Activated effector memory CD4-positive, alpha-beta T cell treated with Interleukin-2 at 50 U/mL for 16 hours (primary cell): Measurements from ENCODE around the gene ASCC1.

Experiments used
- DNase-seq: peaks from one replicate; pipeline ENCODE4 v3.0.0-alpha.2; 2020

The ASCC1 gene

DNA sequence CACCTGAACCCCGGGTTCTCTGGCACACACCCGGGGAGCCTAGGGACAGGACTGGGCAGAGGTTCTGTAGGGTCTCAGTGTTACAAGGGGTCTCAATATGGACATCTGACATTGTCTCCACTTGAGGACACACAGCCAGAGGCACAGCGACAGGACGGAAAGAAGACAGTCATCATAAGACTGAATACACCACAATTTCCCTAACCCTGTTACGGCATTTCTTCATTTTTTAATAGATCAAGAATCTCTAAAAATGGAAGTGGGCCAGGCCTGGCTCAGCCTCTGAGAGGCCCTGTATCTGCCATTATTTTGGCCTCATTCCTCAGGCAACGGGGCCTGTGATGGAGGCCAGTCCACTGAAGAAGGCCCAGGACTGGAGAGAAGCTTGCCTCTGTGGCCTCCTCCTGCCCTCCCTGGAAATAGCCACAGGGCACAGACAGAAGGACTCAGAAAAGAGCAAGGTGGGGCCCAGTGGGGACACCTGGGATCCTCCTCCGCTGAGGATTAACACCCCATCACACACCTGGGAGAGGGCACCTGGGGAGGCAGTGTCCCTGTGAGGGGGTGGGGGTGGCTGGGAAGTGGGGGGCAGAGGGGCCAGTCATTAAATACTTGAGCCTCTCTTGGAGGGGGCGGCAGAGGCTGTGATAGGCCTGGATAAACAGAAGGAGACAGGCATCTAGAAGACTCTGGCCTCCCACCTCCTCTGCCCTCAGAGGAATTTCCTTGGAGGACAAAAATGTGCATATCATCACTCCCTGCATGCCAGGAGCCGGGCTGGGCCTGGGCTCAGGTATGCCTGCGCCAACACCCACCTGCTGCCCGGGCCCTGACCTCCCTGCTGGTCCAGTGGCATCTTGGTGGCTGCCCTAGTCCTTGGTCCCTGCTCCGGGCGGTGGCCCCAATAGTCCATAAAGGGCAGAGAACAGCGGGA, 135.8 kb downstream of the ASCC1 start:
- no peak for DNase-seq

DNA sequence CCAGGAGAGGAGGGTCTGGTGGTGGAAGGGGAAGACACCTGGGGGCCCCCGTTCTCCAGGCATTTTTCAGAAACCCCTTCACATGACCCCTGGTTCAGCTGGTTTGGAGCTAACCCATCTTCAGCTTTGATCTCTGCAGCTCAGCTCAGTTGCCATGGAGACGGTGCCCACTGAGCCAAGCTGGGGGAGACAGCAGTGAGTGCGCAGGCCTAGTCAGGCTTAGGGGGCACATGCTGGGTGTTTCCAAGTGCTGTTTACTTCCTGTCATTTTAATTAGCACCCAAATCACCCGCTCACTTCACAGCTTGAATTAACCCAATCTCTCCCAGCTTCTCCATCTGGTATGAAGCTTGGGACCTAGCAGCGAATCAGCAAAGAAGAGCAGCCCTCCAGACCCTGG, 136.7 kb downstream of the ASCC1 start:
- no peak for DNase-seq

DNA sequence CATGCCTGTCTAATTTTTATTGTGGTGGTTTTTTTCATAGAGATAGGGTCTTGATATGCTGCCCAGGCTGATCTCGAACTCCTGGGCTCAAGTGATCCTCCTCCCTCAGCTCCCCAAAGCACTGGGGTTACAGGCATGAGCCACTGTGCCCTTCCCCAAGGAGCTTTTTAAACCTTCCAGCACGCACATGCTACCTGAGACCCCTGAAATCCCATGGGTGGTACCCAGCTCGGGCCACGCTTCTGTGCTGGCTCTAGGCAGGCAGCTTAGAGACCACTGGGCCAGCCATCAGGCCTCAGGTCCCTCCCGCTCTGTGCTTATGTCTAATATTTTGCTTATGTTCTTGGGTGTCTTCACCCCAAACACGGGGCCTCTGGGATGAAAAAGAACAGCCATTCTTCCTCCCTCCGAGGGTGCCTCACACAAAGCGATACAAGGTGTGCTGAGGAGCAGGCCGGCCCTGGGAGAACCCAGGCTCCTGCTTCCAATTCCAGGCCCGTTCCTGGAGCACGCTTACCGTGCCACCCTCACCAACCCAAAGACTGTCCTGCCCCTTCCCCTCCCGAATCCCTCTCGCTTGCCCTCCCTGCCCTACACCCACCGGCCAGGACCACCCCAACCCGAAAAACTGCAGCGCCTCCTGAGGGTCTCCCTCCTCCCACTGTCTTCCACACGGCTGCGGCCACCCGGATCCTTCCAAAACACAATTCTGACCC, 138.6 kb downstream of the ASCC1 start:
- no peak for DNase-seq

DNA sequence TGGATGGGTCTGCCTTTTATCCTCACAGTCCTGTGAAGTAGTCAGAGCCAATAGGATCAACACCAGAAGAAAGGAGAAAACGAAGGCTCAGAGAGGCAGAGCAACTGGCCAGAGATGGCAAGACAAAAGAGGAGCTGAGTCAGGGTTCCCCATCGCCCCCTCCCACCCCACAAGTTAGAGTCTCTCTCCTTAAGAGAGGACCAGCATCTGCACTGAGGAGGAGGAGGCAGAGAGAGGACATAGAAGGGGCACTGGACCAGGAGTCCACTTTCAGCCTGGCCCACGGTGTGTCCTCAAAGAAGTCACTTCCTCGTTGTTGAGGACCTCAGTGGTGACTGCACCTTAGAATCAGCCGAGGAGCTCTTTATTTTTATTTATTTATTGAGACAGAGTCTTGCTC, 139.3 kb downstream of the ASCC1 start:
- no peak for DNase-seq

DNA sequence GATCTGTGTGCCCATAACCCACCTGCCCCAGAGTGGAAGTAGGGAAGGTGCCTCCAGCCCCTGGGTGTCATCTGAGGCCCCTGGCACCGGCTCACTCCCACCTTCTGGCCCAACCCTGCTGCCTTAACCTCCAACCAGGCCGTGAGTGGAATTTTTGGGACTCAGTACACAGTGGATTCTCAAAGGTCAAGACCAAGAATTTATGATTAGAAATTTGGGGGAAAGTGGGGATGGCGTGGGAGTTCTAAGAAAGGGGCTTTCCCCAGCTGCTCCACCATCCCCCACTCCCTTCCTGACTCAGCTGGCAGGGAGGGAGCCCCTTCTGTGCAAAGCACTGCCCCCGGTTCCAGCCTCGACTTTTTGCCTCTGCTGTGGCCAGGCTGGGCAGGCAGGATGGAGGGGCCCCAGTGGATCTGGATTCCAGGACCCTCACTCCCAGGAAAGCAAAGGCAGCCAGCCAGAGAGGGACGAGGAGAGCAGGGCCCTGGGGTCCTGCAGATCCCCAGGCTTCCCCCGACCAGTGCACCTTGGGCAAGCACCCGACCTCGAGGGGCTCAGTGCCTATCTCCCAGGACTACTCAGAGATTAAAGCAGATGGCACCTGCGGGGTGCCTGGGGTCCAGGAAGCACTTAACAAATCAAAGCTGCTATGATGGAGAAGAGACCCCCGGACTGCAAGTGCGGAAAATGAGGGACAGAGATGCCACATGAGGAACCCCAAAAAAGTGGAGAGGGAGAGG, 140.5 kb downstream of the ASCC1 start:
- DNase-seq = no peak

DNA sequence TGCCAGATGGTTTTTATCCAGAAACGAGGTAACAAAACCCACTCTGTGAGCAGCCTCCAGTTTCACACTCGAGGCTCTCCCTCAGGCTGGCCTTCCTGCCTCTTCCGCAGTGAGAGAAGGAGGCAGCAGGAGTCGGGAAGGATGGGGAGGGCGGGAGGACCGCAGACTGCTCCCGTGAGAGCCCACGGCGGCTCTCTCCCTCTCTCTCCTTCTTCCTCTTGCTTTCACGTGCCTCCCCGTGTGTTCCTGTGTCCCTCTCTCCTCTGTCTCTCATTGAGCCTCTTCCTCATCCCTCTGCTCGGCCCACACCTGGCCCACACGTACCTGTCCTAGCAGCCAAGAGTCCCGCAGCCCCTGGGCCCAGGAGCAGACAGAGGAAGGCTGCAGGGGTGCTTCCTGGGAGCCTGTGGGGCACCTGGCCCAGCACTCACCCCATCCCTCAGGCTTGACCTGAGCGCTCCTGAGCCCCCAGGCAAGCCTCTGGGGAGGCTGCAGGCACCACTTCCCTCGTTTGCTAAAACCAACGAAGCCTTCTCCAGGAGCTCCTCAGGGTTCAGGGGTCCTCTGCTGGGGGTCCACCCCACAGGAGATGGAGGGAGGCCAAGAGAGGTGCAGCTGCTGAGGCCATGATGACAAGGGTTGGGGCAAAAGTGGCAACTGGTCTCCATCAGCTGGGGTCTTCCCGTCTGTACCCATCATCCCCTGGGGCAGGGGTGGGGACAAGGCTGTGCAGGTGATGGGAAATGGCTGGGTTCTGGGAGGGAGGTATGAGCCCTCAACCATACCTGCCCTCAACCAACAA, 141.3 kb downstream of the ASCC1 start:
- DNase-seq = no peak

DNA sequence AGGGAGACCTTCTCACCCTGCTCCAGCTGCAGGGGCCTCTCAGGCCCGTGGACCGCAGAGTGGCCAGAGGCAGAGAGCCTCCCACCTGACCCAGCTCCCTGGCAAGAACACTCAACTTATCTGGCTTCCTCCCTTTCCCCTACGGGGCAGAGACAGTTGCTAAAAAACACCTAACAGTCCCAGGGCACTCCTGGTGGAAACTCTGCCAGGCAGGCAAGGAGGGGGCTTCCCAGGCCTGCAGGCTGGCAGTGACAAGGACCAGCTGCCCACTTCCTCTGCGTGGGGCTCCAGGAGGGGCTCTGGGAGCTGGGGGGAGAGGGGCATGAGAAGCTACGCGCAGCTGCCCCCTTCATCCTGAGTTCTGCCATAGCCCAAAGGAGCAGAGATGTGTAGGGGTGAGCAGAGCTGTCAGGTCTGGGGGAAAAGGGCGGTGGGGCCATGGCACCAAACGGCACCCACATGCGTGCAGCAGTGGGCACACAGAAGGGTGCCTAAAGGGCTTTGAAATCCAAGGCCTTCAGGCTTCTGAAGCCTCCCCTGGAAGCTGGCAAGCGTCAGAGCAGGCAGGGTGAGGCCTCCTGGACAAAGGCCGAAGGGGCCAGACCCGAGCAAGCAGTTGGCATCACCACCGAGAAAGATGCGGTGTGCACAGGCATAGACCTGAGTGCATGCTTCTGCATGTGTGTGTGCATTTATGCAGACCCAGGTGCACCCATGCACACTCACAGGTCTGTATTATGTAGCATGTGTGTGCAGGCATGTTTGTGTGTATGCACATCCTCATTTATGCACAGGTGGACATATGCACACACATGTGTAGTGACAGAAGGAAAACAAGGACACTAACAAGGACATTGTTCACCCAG, 142.1 kb downstream of the ASCC1 start:
- no peak for DNase-seq

DNA sequence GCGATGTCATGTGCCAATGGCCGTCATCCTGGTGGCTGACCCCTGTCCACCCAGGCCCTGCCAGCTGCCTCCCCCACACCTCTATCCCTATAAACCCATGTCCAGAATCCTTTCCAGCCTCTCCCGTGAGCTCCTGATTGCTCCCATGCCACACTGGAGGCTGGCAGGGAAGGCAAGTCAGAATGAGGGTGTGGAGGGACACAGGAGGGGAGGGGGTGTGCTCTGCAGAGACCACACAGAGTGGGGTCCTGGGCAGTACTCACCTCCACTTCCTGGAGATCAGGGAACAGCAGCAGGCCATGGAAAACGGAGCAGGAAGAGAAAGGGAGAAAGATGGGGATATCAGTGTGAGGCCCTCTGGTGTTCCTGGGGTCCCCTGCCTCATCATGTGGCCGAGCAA, 143.4 kb downstream of the ASCC1 start:
- DNase-seq = no peak

DNA sequence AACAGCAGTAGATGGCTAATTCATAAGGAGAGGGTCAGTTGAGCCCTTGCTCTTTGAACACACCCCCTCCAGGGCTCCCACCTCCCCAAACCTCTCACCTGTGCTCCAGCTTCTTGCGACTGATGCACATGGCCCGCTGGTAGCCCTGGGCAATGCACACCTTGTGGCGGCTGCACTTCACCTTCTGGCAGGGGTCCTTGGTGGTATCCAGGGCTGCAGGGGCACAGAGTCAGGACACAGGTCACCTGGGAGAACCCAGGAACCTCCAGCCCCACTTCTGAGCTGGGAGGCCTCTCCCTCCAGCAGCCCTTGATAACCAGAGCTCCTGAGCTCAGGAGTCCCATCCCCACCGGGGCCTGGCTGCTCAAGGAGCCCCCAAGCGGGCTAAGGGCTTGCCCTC, 144.0 kb downstream of the ASCC1 start:
- no peak for DNase-seq

DNA sequence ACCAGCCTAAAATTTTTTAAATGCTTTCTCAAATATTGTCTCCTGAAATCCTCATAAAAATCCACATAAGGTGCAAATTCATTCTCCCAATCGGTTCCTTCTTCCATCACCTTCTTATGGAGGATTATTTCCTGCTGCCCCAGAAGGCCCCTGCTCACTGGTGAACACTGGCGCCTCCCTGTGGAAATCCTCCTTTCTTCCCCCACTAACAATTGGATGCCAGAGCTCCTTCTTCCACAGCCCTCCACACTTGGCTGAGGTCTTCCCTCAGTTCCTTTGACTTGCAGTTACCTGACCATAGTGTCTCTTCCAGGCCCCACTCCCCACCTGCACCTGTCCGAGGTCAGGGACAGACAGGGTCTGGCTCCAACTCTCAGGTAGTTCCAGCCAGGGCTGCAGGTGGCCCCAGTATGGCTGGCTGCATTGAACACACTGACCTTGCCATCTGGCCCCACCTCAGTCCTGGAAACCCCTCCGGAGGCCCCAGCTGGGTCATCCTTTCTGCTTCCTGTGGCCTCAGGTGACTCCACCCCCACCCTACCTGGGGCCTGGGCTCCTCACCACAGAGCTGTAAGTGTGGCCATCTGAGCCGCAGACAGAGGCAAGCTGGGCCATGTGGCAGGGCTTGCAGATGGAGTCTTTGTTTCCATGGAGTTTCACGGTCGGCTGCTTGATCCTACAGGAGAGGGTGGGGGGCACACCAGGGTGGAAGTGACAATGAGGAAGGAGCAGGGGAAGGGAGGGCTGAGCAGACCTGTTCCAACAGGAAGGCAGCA, 146.1 kb downstream of the ASCC1 start:
- DNase-seq = no peak

DNA sequence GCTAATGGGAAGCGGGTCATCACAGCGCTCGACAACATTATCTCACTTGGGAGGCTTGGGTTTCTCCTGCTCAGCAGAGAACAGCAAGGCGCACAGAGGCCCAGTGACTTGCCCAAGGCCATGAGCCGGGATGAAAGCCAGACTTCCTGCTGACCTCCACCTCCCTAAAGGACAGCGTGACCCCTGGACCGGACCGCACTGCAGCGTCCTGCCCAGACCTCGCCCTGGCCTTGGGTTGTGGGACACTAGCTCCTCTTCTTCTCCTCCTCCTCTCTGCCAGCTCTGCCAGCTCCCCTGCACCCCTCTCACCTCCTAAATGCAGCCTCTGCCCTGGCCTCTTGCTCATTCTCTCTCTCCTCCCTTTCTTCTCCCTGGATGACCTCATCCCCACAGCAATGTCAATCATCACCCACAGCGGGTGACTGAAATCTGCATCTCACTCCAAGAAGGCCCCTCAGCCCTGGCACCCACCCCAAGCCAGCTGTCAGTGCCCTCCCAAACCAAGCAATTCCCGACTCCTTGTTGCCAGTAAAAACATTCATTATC, 147.1 kb downstream of the ASCC1 start:
- no peak for DNase-seq

DNA sequence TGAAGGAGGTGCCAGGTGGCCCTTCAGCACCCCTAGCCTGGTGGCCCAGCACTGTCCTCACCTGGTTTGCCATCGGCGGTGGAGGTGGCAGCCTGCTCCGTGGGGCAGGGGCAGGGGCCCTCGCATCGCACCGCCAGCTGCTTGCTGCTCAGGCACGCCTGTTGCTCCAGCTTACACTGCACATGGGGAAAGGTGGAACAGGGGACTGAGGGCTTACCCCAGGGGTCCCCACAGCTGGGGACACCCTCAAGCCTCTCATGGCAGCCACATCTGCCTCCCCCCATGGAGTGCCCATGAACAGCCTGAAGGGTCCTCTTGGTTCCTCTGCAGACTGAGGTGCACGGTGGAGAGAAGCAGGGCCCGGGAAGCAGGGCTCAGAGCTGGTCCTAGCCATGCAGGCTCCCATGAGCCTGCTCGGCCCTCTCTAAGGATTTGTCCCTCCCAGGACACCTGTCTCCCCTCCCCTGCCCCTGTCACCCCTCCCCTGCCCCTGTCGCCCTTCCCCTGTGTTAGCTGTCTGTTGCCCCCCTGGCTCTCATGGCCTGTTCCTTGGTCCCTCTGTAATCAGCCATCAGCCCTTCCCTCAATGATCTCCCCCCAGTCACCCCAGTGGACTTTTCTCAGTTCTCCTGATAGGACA, 147.8 kb downstream of the ASCC1 start:
- no peak for DNase-seq

DNA sequence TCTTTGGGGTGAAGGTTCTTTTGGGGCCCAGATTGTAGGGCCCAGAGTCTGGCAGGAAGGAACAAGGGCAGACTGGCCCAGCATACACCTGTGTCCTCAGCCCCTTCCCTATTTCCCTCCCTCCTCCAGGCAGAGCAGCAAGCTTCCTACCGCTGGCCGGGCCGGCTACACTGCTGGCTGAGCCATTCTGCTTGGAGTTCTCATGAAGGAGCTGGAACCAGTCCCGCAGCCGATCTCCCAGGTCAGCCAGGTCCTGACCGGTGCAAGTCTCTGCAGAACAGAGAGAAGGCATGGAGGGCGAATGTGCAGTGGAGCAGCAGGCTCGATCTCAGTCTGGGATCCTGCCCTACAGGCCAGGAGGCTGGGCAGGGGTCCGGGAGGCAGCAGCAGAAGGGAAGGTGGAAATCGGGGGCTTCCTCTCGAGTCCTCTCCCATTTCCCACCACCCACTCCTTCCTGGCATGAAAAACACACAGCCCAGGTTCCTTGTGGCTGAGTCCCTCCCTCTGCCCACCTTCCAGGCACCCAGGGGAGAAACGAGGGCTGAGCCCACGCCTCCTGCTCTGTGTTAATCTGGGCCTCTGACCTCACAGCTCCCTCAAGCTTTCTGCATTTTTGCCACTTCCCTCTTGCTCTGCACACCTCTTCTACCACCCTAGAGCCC, 148.5 kb downstream of the ASCC1 start:
- DNase-seq = no peak

DNA sequence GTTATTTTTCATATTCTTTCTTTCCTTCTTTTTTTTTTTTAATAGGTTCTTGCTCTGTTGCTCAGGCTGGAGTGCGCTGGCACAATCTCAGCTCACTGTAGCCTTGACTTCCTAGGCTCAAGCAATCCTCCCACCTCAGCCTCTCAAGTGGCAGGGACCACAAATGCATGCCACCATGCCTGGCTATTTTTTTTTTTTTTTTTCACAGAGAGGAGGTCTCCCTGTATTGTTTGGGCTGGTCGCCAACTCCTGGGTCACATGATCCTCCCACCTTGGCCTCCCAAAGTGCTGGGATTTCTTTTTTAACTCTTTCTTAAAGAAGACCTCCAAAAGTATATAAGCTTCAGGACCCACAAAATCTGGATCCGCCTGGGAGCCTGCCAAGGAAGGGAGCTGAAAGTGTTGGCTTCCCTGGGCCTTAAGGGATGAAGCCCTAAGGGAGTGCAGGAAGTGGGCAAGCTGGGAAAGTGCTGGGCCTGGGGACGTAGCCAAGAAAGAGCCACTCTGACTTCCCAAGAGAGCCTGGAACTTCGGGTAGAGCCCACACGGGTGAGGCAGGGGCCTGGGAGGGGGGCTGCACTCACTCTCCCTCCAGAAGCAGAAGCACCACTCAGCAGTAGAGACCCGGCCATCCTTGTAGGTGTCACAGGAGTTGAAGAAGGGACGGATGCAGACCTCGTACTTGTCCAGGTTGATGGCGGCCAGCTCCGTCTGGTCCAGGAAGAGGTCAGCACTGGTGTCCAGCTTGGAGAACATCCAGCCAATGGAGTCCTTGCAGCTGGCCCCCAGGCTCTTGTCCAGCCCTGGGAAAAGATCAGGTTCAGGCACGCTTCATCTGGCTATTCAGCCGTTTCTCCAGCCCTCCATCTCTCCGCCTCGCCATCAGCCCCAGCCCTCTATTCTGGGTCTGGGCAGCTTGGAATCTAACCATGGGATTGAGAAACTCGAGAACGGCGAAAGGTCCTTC, 149.5 kb downstream of the ASCC1 start:
- DNase-seq = no peak

DNA sequence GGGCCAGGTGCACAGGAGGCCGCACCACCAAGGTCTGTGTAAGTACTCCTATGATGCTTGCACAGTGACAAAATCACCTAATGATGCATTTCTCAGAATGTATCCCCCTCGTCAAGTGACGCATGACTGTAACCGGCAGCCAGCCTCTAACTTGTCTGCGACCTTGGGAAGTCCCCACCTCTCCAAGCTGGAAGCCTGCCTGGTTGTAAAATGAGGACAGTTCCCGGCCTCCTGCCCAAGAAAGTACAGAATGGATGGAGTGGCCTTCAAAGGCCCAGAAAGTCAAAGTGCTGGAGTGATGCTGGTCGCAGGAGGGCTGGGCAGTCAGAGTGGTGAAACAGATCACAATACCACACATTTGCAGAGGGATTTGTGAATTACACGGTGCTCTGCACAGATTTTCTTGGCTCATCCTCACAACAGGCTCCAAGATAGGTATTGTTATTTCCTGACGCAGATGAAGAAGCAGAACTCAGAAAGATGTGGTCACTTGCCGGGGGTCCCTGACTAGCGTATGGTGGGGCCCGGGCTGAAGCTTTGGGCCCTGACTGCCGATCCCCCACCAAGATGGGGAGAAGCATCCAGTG, 150.5 kb downstream of the ASCC1 start:
- DNase-seq = no peak

DNA sequence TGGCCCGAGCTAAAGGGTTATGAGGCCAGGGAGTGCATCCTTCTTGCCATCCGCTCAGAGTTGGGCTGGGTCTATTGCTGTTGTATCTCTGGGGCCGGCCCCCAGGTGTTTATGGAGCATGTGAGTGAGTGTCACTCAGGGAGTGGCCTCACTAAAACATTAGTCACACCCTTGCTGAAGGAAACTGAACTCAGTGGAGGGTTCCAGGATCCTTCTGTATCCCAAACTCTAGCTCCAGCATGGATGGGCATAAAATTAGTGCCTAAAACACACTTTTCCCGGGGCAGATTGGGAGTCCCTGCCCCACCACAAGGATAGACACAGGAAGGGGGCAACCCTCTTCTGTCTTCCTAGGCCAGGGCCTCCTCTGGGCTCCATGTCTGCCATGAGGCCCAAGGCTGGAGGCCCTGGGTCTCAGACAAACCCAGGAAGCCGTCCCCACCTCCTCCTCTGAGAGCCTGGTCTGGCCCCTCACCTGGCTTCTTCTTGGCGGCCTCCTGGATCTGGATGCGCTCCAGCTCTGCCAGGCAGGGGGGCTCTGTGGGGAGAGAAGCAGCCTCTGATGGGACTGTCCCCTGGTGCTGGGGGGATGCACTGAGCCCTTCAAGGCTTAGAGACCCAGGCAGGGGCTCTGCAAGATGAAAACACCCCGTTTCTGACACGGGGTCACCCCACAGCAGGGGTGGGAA, 152.2 kb downstream of the ASCC1 start:
- no peak for DNase-seq
